K562 (cell line): ENCODE data around the gene MCM9. TPM values are rescaled to one million over a fixed set of nuclear protein-coding genes. Genes with fewer than 3 reads are reported as not detected.

Experiments
- E2F3 ChIP-seq: fragments of 250-450 bp; sonication (Bioruptor Pico); IDR thresholded peaks from 2 replicates; pipeline ENCODE4 v1.4.0; 2020; ENCODE audit warnings: mild to moderate bottlenecking
- EP300 ChIP-seq: IDR thresholded peaks from 2 replicates; pipeline ENCODE4 v1.6.1; 2012; ENCODE audit warnings: low read length, improper control_type of control experiment
- HCFC1 ChIP-seq: IDR thresholded peaks from 2 replicates; pipeline ENCODE4 v1.6.1; 2012; ENCODE audit warnings: low read depth, low read length, improper control_type of control experiment
- MCM2 ChIP-seq: fragments of 450-650 bp; IDR thresholded peaks from 2 replicates; pipeline ENCODE4 v1.6.1; 2017; ENCODE audit warnings: low read depth, mild to moderate bottlenecking
- NFIC ChIP-seq: fragments of 450-650 bp; IDR thresholded peaks from 2 replicates; pipeline ENCODE4 v1.6.1; 2017; ENCODE audit warnings: mild to moderate bottlenecking, inconsistent platforms
- SMAD4 ChIP-seq: fragments of 250-450 bp; sonication (Bioruptor Pico); conservative IDR thresholded peaks from 2 replicates; pipeline ENCODE4 v1.8.0; 2021; ENCODE audit warnings: inconsistent platforms, mild to moderate bottlenecking, moderate library complexity
- SRSF7 ChIP-seq: fragments of 200-400 bp; formaldehyde crosslinking; optimal IDR thresholded peaks from 2 replicates; pipeline ENCODE3; 2017; ENCODE audit warnings: mild to moderate bottlenecking, low read depth, low read length
- ZBTB8A ChIP-seq: fragments of 450-650 bp; IDR thresholded peaks from 2 replicates; pipeline ENCODE4 v1.6.1; 2018; ENCODE audit warnings: mild to moderate bottlenecking, moderate library complexity; ENCODE audit not compliant: partially characterized antibody
- ZNF3 ChIP-seq: fragments of 250-450 bp; sonication (Bioruptor Pico); IDR thresholded peaks from 2 replicates; pipeline ENCODE4 v1.5.0; 2021; ENCODE audit warnings: mild to moderate bottlenecking, moderate library complexity
- polyA plus RNA-seq, 8 experiments: library from polyadenylated mRNA; depleted of rRNA in 4 of 8; stranded (reverse) in 5 of 8; unstranded in 3 of 8; fragments of >200 nt; fragmentation: Nextera tagmentation in 2 of 8; fragmentation: Illumina TruSeq in 1 of 8; extraction: Ambion mirVana in 2 of 8; extraction: Trizol in 1 of 8; gene quantifications; 2 replicates each; pipeline versions ENCODE4 v1.2.1 to v1.2.3, GENCODE V29; 2011 to 2014; ENCODE audit warnings: inconsistent platforms in 1 of 8, missing spikeins in 1 of 8
- total RNA-seq, 7 experiments: library from RNA; depleted of rRNA in 6 of 7; stranded (reverse); fragments of >200 nt in 6 of 7; fragmentation: Illumina TruSeq in 2 of 7; extraction: Trizol in 2 of 7; gene quantifications; 2 replicates each; pipeline versions ENCODE4 v1.2.1 to v1.2.3, GENCODE V29; 2011 to 2021; ENCODE audit warnings: low replicate concordance in 1 of 7
- TF ChIP-seq, protein P1 (sequence below): fragments of 250-450 bp; sonication (Bioruptor Pico); IDR thresholded peaks from 2 replicates; pipeline ENCODE4 v1.4.0; 2020; ENCODE audit warnings: mild to moderate bottlenecking, moderate library complexity
- TF ChIP-seq, protein P2 (sequence below): fragments of 250-450 bp; sonication (Bioruptor Pico); IDR thresholded peaks from 2 replicates; pipeline ENCODE4 v1.4.0; 2020
- TF ChIP-seq, protein P3 (sequence below), 2 experiments: fragments of 450-650 bp; IDR thresholded peaks; 2 replicates each; pipeline ENCODE4 v1.6.1; 2016
- TF ChIP-seq, protein P4 (sequence below): fragments of 450-650 bp; IDR thresholded peaks from 2 replicates; pipeline ENCODE4 v1.6.1; 2018; ENCODE audit not compliant: partially characterized antibody

The MCM9 gene
- total and polyA plus RNA-seq, 9 of the 15 experiments (the other 6 are each of a cell fraction or from before 2014, with no cell fraction given): 4.8 to 16.7 (median 11.6) TPM

DNA sequence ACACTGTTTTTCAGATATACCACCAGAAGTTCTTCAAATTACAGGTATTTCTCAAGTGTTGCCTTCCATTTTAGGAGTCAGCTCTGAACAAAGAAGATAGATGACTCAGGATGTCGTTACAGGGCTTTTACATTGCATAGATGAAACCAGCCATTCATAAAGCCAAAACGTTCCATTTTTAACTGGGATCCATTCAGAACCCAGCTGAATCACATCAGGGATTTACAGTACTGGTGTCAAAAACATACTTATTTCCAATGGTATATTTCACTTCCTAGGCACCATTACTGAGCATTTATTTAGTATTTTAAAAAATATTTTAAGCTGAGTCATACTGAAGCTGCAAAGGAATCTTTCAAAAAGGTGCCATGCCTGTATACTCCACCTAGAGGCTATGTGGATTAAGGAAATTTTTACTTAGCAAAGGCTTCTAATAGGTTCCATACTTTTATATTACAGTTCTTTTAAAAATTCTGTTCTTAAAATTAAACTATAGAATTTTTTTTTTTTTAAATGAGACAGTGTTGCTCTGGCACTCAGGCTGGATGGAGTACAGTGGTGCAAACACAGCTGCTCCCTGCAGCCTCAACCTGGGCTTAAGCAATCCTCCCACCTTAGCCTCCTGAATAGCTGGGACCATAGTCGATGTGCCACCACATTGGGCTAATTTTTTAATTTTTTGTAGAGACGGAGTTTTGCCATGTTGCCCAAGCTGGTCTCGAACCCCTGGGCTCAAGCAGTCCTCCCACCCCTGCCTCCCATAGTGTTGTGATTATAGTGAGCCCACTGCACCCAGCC lies 38.4 kb downstream of the MCM9 start (continued):
- TF ChIP-seq, protein P1, sequence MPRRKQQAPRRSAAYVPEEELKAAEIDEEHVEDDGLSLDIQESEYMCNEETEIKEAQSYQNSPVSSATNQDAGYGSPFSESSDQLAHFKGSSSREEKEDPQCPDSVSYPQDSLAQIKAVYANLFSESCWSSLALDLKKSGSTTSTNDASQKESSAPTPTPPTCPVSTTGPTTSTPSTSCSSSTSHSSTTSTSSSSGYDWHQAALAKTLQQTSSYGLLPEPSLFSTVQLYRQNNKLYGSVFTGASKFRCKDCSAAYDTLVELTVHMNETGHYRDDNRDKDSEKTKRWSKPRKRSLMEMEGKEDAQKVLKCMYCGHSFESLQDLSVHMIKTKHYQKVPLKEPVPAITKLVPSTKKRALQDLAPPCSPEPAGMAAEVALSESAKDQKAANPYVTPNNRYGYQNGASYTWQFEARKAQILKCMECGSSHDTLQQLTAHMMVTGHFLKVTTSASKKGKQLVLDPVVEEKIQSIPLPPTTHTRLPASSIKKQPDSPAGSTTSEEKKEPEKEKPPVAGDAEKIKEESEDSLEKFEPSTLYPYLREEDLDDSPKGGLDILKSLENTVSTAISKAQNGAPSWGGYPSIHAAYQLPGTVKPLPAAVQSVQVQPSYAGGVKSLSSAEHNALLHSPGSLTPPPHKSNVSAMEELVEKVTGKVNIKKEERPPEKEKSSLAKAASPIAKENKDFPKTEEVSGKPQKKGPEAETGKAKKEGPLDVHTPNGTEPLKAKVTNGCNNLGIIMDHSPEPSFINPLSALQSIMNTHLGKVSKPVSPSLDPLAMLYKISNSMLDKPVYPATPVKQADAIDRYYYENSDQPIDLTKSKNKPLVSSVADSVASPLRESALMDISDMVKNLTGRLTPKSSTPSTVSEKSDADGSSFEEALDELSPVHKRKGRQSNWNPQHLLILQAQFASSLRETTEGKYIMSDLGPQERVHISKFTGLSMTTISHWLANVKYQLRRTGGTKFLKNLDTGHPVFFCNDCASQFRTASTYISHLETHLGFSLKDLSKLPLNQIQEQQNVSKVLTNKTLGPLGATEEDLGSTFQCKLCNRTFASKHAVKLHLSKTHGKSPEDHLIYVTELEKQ (CRISPR knock-in tag): no peak
- TF ChIP-seq EP300 (no peak; the same call in 1 of the 2 replicates), E2F3 (CRISPR knock-in tag) (no peak), ZBTB8A (no peak), NFIC (peak; percentile 35; the same call in 1 of the 2 replicates), MCM2 (no peak), SMAD4 (no peak), SRSF7 (no peak), HCFC1 (no peak), ZNF3 (no peak)
- TF ChIP-seq, protein P2, sequence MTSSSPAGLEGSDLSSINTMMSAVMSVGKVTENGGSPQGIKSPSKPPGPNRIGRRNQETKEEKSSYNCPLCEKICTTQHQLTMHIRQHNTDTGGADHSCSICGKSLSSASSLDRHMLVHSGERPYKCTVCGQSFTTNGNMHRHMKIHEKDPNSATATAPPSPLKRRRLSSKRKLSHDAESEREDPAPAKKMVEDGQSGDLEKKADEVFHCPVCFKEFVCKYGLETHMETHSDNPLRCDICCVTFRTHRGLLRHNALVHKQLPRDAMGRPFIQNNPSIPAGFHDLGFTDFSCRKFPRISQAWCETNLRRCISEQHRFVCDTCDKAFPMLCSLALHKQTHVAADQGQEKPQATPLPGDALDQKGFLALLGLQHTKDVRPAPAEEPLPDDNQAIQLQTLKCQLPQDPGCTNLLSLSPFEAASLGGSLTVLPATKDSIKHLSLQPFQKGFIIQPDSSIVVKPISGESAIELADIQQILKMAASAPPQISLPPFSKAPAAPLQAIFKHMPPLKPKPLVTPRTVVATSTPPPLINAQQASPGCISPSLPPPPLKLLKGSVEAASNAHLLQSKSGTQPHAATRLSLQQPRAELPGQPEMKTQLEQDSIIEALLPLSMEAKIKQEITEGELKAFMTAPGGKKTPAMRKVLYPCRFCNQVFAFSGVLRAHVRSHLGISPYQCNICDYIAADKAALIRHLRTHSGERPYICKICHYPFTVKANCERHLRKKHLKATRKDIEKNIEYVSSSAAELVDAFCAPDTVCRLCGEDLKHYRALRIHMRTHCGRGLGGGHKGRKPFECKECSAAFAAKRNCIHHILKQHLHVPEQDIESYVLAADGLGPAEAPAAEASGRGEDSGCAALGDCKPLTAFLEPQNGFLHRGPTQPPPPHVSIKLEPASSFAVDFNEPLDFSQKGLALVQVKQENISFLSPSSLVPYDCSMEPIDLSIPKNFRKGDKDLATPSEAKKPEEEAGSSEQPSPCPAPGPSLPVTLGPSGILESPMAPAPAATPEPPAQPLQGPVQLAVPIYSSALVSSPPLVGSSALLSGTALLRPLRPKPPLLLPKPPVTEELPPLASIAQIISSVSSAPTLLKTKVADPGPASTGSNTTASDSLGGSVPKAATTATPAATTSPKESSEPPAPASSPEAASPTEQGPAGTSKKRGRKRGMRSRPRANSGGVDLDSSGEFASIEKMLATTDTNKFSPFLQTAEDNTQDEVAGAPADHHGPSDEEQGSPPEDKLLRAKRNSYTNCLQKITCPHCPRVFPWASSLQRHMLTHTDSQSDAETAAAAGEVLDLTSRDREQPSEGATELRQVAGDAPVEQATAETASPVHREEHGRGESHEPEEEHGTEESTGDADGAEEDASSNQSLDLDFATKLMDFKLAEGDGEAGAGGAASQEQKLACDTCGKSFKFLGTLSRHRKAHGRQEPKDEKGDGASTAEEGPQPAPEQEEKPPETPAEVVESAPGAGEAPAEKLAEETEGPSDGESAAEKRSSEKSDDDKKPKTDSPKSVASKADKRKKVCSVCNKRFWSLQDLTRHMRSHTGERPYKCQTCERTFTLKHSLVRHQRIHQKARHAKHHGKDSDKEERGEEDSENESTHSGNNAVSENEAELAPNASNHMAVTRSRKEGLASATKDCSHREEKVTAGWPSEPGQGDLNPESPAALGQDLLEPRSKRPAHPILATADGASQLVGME (CRISPR knock-in tag): no peak
- TF ChIP-seq, protein P3, sequence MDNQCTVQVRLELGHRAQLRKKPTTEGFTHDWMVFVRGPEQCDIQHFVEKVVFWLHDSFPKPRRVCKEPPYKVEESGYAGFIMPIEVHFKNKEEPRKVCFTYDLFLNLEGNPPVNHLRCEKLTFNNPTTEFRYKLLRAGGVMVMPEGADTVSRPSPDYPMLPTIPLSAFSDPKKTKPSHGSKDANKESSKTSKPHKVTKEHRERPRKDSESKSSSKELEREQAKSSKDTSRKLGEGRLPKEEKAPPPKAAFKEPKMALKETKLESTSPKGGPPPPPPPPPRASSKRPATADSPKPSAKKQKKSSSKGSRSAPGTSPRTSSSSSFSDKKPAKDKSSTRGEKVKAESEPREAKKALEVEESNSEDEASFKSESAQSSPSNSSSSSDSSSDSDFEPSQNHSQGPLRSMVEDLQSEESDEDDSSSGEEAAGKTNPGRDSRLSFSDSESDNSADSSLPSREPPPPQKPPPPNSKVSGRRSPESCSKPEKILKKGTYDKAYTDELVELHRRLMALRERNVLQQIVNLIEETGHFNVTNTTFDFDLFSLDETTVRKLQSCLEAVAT (IDR thresholded peaks at IDR 0.05): peak in 1 of 2 experiments; percentile 27; a peak in 1 of 4 replicates
- TF ChIP-seq, protein P4, sequence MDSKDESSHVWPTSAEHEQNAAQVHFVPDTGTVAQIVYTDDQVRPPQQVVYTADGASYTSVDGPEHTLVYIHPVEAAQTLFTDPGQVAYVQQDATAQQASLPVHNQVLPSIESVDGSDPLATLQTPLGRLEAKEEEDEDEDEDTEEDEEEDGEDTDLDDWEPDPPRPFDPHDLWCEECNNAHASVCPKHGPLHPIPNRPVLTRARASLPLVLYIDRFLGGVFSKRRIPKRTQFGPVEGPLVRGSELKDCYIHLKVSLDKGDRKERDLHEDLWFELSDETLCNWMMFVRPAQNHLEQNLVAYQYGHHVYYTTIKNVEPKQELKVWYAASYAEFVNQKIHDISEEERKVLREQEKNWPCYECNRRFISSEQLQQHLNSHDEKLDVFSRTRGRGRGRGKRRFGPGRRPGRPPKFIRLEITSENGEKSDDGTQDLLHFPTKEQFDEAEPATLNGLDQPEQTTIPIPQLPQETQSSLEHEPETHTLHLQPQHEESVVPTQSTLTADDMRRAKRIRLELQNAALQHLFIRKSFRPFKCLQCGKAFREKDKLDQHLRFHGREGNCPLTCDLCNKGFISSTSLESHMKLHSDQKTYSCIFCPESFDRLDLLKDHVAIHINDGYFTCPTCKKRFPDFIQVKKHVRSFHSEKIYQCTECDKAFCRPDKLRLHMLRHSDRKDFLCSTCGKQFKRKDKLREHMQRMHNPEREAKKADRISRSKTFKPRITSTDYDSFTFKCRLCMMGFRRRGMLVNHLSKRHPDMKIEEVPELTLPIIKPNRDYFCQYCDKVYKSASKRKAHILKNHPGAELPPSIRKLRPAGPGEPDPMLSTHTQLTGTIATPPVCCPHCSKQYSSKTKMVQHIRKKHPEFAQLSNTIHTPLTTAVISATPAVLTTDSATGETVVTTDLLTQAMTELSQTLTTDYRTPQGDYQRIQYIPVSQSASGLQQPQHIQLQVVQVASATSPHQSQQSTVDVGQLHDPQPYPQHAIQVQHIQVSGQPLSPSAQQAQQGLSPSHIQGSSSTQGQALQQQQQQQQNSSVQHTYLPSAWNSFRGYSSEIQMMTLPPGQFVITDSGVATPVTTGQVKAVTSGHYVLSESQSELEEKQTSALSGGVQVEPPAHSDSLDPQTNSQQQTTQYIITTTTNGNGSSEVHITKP: peak; percentile 59
